NCI-H146 treated with DMSO at 0.1 percent for 48 hours (cell line): ENCODE measurements around the gene AP3S2.
"Not testable (repeated sequence)": the region's sequence is repeated elsewhere in the genome, so short reads cannot be mapped to it uniquely, and the experiment has no call there.

Experiments
- DNase-seq: peaks from one replicate; lab custom pipeline; 2025; ENCODE audit not compliant: unreplicated experiment; lab: John Stamatoyannopoulos, UW

The AP3S2 gene

DNA sequence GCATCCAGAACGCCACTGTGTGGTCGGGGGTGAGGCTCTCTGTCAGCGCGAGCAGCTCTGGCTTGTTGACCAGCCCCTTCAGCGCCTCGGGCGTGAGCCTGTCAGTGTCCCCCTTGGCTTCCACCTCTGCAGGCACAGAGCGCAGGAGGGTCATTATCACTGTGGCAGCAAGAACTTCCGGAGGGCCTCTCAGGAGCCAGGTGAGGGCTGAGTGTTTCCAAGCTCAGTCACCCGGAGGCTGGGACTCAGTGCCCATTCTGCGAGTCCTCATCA lies 10.0 kb upstream of the AP3S2 start:
- no peak for DNase-seq

DNA sequence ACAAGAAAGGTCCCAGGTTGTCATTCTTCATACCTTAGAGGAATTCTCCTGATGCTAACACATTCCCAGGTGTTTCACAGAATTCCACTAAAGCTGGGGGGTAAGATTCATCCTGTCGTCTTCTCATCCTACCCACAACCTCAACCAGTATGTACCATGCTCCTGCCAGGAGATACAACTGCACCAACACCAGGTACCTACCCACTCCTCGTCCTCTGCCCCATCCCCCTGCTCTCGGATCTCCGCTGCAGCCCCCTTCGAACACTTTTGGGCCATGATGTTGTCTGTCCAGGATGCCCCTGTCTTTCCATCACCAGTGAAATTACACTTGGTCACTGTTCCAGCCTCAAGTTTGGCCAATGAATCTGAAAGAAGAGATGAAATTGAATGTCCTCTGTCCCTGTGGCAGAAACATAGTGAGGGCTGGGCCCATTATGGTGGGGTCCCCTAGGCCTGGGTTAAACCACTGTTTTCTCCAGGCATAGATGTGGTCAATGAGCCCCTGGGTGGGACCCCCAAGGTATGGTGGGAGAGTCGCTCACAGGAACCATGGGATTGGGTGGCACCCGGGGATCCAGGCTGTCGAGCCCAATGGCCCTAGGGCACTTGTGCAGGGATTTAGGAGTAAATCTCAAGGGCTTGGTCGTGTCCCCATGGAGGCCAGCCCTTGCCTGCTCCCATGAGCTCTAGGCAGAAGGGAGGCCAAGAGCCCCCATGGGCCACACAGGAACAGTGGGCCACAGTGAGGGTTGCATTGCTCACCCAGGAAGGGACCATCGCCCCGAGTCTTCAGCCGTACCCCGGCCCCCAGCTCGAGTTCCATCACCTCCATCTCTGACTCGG lies 9.4 kb upstream of the AP3S2 start:
- no peak for DNase-seq

DNA sequence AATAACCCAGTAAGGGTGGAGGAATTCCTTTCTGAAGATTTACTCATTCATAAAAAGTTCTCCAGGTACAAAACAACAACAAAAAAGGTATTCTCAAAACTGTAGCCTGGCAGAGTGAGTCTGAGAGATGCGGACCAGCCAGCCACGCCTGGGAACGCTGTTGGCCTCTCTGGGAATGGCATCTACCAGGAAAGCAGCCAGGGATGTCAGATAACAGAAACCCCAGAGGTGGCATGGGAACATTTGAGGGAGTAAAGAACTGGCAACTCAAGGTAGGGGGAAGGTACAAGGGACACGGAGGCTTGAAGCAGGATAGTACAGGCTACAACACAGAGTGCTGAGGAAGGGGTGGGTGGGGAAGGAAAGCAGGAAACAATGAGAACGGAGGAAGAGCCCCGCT lies 7.1 kb upstream of the AP3S2 start:
- no peak for DNase-seq

DNA sequence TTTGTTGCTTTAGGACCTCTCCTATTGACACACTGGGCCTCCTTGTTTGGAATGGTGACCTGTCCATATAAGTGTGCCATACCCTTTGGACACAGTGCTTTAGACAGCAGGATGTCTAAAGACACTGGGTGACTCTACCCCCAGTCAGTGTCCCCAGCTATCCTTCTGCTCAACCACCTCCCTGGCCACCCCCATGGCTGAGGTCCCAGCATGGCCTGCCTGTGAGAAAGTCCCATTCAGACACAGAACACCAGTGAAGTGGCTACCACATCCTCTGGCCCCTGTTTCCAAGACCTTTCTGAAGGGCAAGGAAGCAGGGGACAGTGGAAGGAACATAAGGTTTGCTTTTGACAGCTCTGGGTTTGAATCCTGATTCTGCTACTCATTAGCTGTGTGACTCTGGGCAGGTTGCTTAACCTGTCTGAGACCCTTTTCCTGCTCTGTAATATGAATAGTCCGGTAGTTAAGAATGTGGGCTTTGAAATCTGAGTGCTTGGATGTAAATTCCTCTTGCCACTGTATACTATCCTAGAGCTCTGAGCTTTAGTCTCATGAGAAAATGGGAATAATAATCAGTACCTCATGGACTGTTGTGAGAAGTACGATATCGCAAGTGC lies 6.3 kb upstream of the AP3S2 start:
- no peak for DNase-seq

DNA sequence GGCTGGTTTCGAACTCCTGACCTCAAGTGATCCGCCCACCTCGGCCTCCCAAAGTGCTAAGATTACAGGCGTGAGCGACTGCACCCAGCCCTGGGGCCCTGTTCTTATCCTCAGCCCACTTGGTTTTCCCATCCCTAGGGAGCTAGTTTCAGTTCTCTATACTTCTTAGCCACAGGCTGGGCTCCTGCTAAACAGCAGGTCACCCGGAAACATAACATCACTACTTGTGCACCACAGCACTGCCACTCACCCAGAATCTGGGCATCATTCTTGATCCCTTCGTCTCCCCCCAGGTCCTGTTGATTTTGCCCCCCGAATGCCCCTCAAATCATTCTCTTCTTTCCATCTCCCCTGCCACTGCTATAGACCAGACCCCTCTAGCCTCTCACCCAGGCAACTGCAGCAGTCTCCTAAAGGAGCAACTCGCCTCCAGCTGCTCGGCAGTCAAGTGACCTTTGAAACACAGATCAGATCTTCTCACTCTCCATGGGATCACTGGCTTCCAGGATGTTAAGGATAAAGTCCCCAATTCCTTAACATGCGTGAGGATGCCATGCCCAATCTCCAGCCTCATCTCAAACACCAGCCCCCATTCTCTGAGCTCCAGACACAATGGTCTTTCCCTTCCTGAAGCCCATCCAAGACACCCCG lies 5.6 kb upstream of the AP3S2 start:
- DNase-seq: no peak

DNA sequence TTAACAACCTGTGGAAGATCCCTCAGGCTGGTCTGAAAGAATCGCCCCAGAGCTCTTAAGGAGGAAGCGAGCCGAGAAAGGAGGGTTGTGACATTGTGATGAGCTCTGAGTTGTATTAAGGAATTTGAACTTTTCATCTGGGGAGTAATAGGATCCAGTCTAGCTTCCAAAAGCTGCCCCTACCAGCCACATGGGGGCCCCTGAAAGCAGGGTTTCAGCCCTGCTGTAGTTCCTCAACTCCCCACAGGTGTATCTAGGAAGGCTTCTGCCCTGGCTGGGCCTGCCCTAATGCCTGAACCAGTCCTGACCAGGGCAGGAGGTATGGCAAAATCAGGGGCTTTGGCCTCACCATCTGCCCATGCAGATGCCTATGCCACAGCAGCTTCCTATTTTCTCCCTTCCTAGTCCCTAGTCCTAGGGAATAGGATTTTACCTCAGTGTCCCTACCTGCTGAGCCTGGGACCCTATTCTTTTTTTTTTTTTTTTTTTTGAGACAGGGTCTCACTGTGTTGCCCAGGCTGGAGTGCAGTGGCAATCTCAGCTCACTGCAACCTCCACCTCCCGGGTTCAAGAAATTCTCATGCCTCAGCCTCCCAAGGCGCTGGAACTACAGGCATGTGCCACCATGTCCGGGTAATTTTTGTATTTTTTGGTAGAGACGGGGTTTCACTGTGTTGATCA lies 5.0 kb upstream of the AP3S2 start:
- DNase-seq: peak; percentile 9

DNA sequence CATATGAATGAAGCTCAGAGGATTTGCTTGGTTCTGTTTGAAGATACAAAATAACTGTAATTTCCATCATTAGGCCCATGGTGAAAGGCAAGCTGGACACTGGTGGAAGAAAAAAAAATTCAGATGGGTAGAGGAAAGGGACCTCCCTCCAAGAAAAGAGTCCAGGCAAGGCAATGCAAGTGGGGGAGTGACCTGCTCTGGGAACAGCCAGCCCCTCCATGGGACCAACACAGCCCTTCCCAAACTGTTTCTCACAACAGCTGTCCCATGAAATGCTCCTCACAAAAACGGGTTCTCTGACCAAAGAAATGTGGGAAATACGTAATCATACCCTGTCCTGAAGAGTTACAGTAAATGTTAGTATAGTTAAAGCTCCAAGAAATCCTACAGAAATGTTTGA lies 4.4 kb upstream of the AP3S2 start:
- no peak for DNase-seq

DNA sequence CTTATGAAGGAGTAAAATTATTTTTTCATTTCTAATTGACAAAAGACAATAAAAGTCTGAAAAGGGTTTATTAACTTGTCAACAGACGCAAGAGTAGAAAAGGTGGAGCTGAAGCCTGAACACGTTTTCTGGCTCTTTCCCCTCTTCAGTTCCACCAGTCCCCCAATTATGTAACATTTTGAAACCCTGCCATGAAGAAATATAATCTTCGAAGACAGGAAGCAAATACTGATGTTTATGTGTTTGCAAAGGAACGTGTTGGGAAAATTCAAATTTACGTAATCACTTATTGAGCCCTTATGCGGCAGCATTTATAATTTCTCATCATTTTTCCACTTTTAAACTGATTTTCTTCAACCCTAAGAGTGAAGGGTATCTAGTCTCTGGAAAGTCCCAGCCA lies 767 bp downstream of the AP3S2 start:
- DNase-seq: no peak

DNA sequence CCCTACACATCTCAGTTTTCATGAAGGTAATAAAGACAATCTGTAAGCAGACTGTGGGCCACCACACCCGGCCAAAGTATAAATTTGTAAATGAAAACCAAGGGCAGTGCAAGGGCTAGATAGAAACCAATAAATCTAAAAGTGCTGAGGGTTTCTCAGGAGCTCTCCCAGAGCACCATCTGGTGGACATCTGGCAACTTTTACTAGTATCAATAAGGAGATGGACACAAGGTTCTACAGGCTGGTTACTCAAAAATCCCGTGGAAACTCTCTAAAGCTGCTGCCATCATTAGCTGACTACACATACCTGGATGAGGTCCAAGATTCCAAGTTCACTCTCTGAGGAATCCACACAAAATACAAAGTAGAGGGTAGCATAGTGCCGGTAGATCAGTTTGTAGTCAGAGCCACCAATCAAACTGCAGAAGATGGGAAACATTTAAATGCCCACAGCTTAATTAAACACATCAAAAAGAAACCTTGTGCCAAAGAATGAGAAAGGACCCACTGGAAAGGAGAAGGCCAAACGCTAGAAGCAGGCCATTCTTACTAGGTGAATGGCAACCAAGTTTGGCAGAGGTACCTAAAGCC lies 5.5 kb downstream of the AP3S2 start:
- no peak for DNase-seq

DNA sequence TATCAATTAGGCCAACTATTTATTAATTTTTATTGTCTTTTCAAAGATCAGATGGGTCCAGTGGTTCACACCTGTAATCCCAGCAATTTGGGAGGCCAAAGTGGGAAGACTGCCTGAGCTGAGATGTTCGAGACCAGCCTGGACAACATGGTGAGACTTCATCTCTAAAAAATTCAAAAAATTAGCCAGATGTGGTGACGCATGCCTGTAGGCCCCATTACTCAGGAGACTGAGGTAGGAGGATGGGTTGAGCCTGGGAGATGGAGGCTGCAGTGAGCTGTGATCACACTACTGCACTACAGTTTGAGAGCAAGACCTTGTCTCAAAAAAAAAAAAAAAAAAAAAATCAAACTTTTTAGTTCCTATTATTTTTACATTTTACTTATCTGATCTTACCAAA lies 8.2 kb downstream of the AP3S2 start:
- DNase-seq: no peak

DNA sequence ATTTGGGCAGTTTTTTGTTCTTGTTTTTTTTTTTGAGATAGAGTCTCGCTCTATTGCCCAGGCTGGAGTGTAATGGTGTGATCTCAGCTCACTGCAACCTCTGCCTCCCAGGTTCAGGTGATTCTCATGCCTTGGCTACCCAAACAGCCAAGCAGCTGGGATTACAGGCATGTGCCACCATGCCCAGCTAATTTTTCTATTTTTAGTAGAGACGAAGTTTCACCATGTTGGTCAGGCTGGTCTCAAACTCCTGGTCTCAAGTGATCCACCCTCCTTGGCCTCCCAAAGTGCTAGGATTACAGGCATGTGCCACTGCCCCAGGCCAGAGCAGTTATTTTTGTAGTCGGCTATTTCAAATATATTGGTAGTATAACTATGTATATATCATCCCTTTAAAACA lies 8.6 kb downstream of the AP3S2 start:
- not testable (repeated sequence) for DNase-seq

DNA sequence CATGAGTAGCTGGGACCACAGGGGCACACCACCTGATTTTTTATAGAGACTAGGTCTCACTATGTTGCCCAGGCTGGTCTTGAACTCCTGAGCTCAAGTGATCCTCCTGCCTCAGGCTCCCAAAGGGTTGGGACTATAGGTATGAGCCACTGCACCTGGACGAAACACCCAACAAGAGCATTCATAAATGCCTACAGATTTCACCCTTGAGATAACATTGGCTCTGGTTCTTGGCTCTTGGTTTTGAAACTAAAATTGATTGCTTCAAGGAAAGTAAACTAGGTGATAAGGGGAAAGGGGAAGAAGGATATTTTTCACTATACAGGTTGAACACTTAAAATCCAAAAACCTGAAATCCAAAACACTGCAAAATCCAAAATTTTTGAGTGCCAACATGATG lies 10.3 kb downstream of the AP3S2 start:
- DNase-seq: no peak

DNA sequence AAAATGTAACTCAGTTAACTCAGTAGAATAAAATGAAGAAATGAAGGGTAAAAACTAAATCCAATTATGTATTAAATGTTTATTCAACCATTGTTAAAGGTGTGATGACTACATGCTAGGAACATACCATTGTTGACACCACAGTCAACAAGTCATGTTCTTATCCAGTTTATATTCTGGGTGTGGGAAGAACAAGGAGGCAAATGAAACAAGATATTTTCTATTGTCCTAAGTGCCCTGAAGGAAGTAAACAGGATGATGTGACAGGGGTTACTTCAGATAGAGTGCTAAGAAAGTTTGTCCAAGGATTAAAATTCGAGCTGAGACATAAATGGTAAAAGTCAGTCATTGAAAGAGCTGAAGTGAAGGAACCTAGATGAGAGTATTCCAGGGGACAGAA lies 13.1 kb downstream of the AP3S2 start:
- no peak for DNase-seq

DNA sequence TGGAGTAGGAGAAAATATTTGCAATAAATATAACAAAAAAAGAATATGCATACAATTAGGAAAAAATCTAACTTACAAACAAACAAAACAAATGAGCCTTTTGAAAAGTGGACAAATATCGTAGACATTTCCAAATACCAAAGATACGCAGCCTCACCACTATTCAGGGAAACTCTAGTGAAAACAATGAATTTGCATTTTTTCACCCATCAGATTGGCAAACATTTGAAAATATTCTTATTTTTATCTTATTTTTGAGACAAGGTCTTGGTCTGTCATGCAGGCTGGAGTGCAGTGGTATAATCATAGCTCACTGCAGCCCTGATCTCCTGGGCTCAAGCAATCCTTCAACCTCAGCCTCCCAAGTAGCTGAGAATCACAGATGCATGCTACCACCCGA lies 15.5 kb downstream of the AP3S2 start:
- no peak for DNase-seq

DNA sequence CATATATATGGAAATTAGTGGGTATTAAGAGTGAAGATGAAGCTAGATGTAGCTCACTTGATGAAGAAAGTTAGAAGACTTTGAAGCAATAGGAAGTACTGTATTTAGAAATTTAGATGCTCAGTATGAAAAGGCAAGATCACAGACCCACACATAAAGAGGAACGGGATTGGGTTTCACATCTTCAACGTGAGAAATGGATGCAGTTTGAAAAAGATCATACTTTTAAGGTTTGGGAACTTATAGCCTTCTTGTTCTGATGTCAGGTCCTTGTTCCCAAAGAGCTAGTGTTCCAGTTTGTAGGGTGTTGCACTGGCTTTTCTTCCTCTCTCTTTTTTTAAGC lies 16.7 kb downstream of the AP3S2 start:
- no peak for DNase-seq

DNA sequence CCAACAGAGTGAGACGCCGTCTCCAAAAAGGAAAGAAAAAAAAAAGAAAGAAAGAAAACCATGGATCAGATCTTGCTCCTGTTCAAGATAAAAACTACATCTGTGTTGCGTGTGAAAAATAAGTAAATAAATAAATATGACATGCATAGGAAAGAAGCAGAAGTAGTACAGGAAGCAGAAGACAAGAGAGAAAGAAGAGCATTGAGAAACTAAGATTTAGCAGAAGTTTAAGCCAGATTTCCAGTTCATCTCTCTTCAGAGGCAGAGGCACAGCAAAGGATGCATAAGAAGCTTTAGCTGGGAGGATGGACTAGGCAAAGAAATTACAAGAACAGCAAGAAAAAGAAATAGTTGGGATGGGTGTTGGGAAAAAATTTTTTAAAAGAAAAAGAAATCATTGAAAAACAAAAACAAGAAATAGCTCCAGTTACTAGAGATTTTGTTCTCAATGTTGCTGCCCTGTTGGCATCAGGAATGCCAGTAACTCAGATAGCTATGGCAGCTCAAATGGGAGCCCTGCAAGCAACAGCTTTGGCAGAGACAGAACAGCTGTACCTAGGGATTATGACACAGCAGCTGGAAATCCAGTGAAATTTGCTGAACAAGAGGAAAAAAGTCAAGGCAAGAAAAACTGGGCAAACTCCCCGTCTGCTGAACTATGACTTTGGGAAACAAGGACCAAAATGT lies 17.3 kb downstream of the AP3S2 start:
- no peak for DNase-seq

DNA sequence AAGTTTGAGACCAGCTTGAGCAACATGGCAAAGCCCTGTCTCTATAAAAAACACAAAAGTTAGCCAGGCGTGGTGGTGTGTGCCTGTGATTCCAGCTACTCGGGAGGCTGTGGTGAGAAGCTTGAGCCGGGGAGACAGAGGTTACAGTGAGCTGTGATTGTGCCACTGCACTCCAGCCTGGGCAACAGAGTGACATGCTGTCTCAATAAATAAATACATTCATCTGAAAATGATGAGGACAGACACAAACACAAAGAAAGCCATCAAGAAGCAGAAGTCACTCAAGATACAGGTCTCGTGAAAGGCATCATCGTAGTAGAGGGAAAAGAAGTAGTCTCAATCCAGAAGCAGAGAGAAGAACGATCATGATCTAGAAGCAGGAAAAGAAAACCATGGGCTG lies 18.1 kb downstream of the AP3S2 start:
- DNase-seq: no peak

DNA sequence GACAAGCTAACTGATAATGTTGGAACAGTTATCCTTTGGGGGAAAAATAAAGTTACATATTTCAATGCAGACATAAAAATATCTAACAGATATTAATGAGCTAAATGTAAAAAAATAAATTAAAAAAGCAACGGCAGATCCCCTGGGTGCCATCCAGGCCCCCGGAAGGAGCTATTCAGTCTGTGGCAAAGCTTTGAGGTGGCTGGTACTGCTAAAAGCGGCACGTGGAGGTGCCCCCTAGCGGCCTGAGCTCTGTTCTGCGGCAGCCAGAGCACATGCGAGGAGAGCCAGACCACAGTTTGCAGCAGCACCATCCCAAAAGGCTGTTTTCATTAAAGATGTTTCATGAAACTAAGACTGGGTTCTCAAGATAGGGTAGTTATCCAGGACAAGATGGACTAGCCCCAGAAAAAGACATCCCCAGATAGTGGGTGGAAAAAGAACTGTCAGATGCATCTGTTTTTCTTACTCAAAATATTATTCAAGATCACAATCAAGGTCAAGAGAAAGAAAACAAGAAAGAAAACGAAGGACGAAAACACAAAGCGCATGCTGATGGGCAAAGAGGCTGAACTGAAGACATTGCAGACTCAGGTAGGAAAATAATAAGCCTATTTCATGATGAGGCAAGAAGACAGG lies 18.7 kb downstream of the AP3S2 start:
- peak; percentile 18 for DNase-seq

DNA sequence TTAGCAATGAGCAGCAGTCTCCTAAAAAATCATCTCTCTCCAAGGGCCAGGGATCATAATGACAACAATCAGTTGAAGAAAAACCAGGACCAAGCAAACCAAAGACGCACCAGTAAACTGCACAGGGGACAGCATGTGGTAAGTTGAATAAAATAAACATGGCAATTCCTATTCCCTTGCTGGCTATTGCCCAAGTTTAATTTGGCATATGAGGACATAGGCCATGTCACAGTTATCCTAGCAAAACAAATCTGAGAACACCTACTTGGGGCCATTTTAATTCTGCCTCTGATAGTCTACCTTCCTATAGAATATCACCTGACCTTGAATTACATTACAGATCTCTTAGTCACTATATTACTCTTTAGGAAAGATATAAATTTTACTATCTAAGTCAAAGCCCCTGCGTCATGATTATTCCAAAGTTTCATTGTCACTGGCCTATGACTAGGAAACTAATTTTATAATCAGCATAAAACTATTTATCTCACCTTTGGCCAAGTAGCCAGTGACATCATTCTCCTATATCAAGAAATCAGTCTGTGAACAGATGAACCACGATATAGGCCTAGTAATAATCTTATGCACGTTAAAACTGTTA lies 23.0 kb downstream of the AP3S2 start:
- DNase-seq: no peak

DNA sequence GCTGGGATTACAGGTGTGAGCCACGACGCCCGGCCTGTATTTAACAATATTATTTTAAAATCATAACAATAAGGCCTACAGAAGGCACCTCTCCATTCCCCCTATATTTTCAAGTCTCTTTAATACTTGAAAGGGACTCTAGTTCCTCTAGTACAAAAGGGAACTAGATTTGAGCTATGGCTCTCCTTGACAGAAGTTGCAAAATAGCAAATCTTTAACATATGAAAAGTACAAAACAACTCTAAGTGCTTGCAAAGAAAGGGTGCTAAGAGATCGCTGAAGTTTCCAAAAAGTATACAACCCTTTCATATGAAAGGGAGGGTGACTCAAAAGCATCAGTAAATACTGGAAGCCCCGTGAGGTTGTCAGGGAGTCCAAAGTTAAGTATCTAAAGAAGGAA lies 23.8 kb downstream of the AP3S2 start:
- no peak for DNase-seq
